ENCODE measurements around the gene CDYL2.

Gene CDYL2

GRCh38 chr16:80723091-80723490, 81.3 kb downstream of the CDYL2 start:
- no peak for DNase-seq (ENCODE audit: low read depth)
- TF ChIP-seq CTCF (IDR thresholded peaks at IDR 0.05; ENCODE audit: low read depth, low read length) (no peak), POLR2A (IDR thresholded peaks at IDR 0.05; ENCODE audit: extremely low read depth, insufficient read length) (no peak), MAX (IDR thresholded peaks at IDR 0.05; ENCODE audit: low read depth, low read length) (no peak), MYC (IDR thresholded peaks at IDR 0.05; ENCODE audit: low read depth, low read length) (no peak)
- no peak overlapping the region for H3K4me3 ChIP-seq (ENCODE audit: low read depth, low read length)

- no peak overlapping the region for H3K4me3 ChIP-seq (ENCODE audit: low read depth, low read length)
- TF ChIP-seq POLR2A (IDR thresholded peaks at IDR 0.05; ENCODE audit: extremely low read depth, insufficient read length): no peak
- TF ChIP-seq CTCF (IDR thresholded peaks at IDR 0.05; ENCODE audit: low read depth, low read length): no peak
- TF ChIP-seq MYC (IDR thresholded peaks at IDR 0.05; ENCODE audit: low read depth, low read length): no peak
- TF ChIP-seq MAX (IDR thresholded peaks at IDR 0.05; ENCODE audit: low read depth, low read length): no peak
- no peak for DNase-seq (ENCODE audit: low read depth)
Observed at GRCh38 chr16:80720804-80721371, 83.5 kb downstream of the CDYL2 start.

- no peak overlapping the region for H3K4me3 ChIP-seq (ENCODE audit: low read depth, low read length)
- DNase-seq (ENCODE audit: low read depth): no peak
- no peak for TF ChIP-seq POLR2A (IDR thresholded peaks at IDR 0.05; ENCODE audit: extremely low read depth, insufficient read length)
- no peak for TF ChIP-seq CTCF (IDR thresholded peaks at IDR 0.05; ENCODE audit: low read depth, low read length)
- TF ChIP-seq MYC (IDR thresholded peaks at IDR 0.05; ENCODE audit: low read depth, low read length): no peak
- TF ChIP-seq MAX (IDR thresholded peaks at IDR 0.05; ENCODE audit: low read depth, low read length): no peak
Observed at GRCh38 chr16:80719573-80719972, 84.8 kb downstream of the CDYL2 start.

GRCh38 chr16:80718480-80719220, 85.7 kb downstream of the CDYL2 start:
- TF ChIP-seq MYC (IDR thresholded peaks at IDR 0.05; ENCODE audit: low read depth, low read length): no peak
- TF ChIP-seq POLR2A (IDR thresholded peaks at IDR 0.05; ENCODE audit: extremely low read depth, insufficient read length): no peak
- TF ChIP-seq MAX (IDR thresholded peaks at IDR 0.05; ENCODE audit: low read depth, low read length): no peak
- TF ChIP-seq CTCF (IDR thresholded peaks at IDR 0.05; ENCODE audit: low read depth, low read length): no peak
- no peak for DNase-seq (ENCODE audit: low read depth)

GRCh38 chr16:80717611-80718010, 86.8 kb downstream of the CDYL2 start:
- H3K4me3 ChIP-seq (ENCODE audit: low read depth, low read length): no peak overlapping the region
- DNase-seq (ENCODE audit: low read depth): no peak
- TF ChIP-seq POLR2A (IDR thresholded peaks at IDR 0.05; ENCODE audit: extremely low read depth, insufficient read length) (no peak), CTCF (IDR thresholded peaks at IDR 0.05; ENCODE audit: low read depth, low read length) (no peak), MAX (IDR thresholded peaks at IDR 0.05; ENCODE audit: low read depth, low read length) (no peak), MYC (IDR thresholded peaks at IDR 0.05; ENCODE audit: low read depth, low read length) (no peak)

More at GRCh38 chr16:80718480-80719220, 85.7 kb downstream of the CDYL2 start:
- H3K4me3 ChIP-seq (ENCODE audit: low read depth, low read length): no peak overlapping the region

All from NB4 (cell line).